HCT116 (cell line): ENCODE measurements around the gene ATP6V1A.

Experiments
- POLR2A ChIP-seq: IDR thresholded peaks from 2 replicates; pipeline ENCODE4 v1.7.0; 2011; ENCODE audit warnings: borderline replicate concordance; ENCODE audit not compliant: insufficient read depth, insufficient read length; ENCODE audit errors: extremely low read depth
- POLR2AphosphoS5 ChIP-seq: IDR thresholded peaks from 2 replicates; pipeline ENCODE4 v1.6.1; 2011; ENCODE audit warnings: mild to moderate bottlenecking, low read depth, low read length, moderate library complexity
- RAD21 ChIP-seq: IDR thresholded peaks from 2 replicates; pipeline ENCODE4 v1.6.1; 2012; ENCODE audit warnings: low read depth, mild to moderate bottlenecking
- SIN3A ChIP-seq: IDR thresholded peaks from 2 replicates; pipeline ENCODE4 v1.6.1; 2012; ENCODE audit warnings: low read depth
- ZFX ChIP-seq: fragments of 450-650 bp; IDR thresholded peaks from 2 replicates; pipeline ENCODE4 v1.6.1; 2017
- TF ChIP-seq, protein P1 (sequence below), 3 experiments: fragments of 200-600 bp in 1 of 3; sonication (generic) in 1 of 3; IDR thresholded peaks in 2 of 3; conservative IDR thresholded peaks in 1 of 3; 2 replicates each; pipeline ENCODE4 v1.5.1; 2012 to 2017; ENCODE audit warnings: low read depth in 2 of 3, low read length in 2 of 3, antibody characterized with exemption in 1 of 3, borderline replicate concordance in 1 of 3, control low read depth in 1 of 3, mild to moderate bottlenecking in 1 of 3, mixed read lengths in 1 of 3, mixed run types in 1 of 3, moderate library complexity in 1 of 3; ENCODE audit not compliant: insufficient read depth in 1 of 3
- TF ChIP-seq, protein P2 (sequence below): IDR thresholded peaks from 2 replicates; pipeline ENCODE4 v1.6.1; 2012
- TF ChIP-seq, protein P3 (sequence below): IDR thresholded peaks from 2 replicates; pipeline ENCODE4 v1.6.1; 2012; ENCODE audit warnings: low read depth

DNA sequence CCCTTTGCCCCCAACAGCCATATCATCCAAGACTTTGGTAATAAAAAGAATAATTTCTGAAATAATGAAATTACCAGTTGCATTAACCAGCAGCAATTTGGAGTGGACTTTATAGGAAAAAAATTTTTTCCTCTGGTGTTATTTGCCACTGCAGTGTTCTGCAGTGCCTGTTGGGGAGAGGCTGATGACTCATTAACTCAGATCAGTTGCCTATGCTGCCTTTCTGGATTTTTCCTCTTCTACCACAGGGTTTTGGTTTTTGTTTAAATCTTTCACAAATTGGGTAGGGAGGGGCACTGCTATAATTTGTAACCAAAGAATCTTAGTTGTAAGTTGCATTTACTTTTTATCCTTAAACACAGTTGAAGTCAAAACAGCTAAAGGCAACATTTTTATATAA, 22.7 kb downstream of the ATP6V1A start:
- TF ChIP-seq RAD21: no peak
- TF ChIP-seq, protein P1, sequence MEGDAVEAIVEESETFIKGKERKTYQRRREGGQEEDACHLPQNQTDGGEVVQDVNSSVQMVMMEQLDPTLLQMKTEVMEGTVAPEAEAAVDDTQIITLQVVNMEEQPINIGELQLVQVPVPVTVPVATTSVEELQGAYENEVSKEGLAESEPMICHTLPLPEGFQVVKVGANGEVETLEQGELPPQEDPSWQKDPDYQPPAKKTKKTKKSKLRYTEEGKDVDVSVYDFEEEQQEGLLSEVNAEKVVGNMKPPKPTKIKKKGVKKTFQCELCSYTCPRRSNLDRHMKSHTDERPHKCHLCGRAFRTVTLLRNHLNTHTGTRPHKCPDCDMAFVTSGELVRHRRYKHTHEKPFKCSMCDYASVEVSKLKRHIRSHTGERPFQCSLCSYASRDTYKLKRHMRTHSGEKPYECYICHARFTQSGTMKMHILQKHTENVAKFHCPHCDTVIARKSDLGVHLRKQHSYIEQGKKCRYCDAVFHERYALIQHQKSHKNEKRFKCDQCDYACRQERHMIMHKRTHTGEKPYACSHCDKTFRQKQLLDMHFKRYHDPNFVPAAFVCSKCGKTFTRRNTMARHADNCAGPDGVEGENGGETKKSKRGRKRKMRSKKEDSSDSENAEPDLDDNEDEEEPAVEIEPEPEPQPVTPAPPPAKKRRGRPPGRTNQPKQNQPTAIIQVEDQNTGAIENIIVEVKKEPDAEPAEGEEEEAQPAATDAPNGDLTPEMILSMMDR (IDR thresholded peaks at IDR 0.05 in 2 of 3, conservative IDR thresholded peaks at IDR 0.05 in 1 of 3; ENCODE audit: borderline replicate concordance in 1 of 3, insufficient read depth in 1 of 3, low read depth in 2 of 3, low read length in 2 of 3): no peak
- TF ChIP-seq POLR2A: no peak
- no peak for TF ChIP-seq ZFX
- TF ChIP-seq POLR2AphosphoS5: no peak
- TF ChIP-seq SIN3A: no peak
- TF ChIP-seq, protein P2, sequence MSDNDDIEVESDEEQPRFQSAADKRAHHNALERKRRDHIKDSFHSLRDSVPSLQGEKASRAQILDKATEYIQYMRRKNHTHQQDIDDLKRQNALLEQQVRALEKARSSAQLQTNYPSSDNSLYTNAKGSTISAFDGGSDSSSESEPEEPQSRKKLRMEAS: no peak
- TF ChIP-seq, protein P3, sequence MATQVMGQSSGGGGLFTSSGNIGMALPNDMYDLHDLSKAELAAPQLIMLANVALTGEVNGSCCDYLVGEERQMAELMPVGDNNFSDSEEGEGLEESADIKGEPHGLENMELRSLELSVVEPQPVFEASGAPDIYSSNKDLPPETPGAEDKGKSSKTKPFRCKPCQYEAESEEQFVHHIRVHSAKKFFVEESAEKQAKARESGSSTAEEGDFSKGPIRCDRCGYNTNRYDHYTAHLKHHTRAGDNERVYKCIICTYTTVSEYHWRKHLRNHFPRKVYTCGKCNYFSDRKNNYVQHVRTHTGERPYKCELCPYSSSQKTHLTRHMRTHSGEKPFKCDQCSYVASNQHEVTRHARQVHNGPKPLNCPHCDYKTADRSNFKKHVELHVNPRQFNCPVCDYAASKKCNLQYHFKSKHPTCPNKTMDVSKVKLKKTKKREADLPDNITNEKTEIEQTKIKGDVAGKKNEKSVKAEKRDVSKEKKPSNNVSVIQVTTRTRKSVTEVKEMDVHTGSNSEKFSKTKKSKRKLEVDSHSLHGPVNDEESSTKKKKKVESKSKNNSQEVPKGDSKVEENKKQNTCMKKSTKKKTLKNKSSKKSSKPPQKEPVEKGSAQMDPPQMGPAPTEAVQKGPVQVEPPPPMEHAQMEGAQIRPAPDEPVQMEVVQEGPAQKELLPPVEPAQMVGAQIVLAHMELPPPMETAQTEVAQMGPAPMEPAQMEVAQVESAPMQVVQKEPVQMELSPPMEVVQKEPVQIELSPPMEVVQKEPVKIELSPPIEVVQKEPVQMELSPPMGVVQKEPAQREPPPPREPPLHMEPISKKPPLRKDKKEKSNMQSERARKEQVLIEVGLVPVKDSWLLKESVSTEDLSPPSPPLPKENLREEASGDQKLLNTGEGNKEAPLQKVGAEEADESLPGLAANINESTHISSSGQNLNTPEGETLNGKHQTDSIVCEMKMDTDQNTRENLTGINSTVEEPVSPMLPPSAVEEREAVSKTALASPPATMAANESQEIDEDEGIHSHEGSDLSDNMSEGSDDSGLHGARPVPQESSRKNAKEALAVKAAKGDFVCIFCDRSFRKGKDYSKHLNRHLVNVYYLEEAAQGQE: no peak
